Psoas muscle (tissue), 8 donors: ENCODE measurements around the gene FKBP6. TPM values are rescaled to one million over a fixed set of nuclear protein-coding genes. Genes with fewer than 3 reads are reported as not detected.
A peak's percentile ranks its signal among the peaks of the same experiment; 100 is the strongest.
"Not testable (repeated sequence)": the region's sequence is repeated elsewhere in the genome, so short reads cannot be mapped to it uniquely, and the experiment has no call there.

Experiments used
- ATAC-seq, 4 donors: fragments of 200-7000 bp; cut with Tn5 transposase; one replicate each; pipeline ENCODE4 v1.9.1; 2020; ENCODE audit warnings: moderate library complexity in 3 of 4, mild to moderate bottlenecking in 2 of 4
- DNase-seq, 2 donors: peaks; one replicate each; pipeline ENCODE4 v3.0.0-alpha.2; 2020
- H3K27ac ChIP-seq: fragments of 200-600 bp; one replicate; pipeline ENCODE4 v1.8.0; 2022
- H3K27me3 ChIP-seq, 3 donors: fragments of 200-600 bp in 1 of 3; one replicate each; pipeline versions ENCODE4 v1.6.1 to v1.8.0; 2013 to 2022; ENCODE audit warnings: low read length in 2 of 3, mild to moderate bottlenecking in 2 of 3, moderate library complexity in 1 of 3; ENCODE audit not compliant: insufficient read depth in 3 of 3
- H3K36me3 ChIP-seq, 2 donors: fragments of 200-600 bp in 1 of 2; one replicate each; pipeline versions ENCODE4 v1.6.1 to v1.8.0; 2013 to 2022; ENCODE audit warnings: low read depth in 1 of 2, mild to moderate bottlenecking in 1 of 2, moderate library complexity in 1 of 2; ENCODE audit not compliant: insufficient read depth in 1 of 2
- H3K4me1 ChIP-seq: fragments of 200-600 bp; one replicate; pipeline ENCODE4 v1.8.0; 2022
- H3K4me3 ChIP-seq: fragments of 200-600 bp; one replicate; pipeline ENCODE4 v1.8.0; 2022; ENCODE audit warnings: mild to moderate bottlenecking
- H3K9me3 ChIP-seq: fragments of 200-600 bp; one replicate; pipeline ENCODE4 v1.8.0; 2022
- WGBS, 3 donors: extraction: QIAGEN DNeasy Blood & Tissue Kit; methylation state at CpG; one replicate each; pipeline versions ENCODE4 v1.1.6 to v1.1.7; 2013; 5-methylcytosine and 5-hydroxymethylcytosine counted together
- intact Hi-C, 2 donors: fragments of 100-400 bp; cut with DNase I; formaldehyde crosslinking; loops; one replicate each; pipeline versions ENCODE4 v1.11.0 to v1.14.2; 2022
- polyA plus RNA-seq, 3 donors: library from polyadenylated mRNA; stranded (reverse); fragments of 200-250 nt; gene quantifications; one replicate each; pipeline ENCODE4 v1.2.3, GENCODE V29; 2013
- total RNA-seq, 4 donors: library from RNA; stranded (reverse); fragmentation: NEBNext Ultra II Directional in 2 of 4; extraction: Animal tissue kit (Norgen Biotek cat#: 25700) in 2 of 4; gene quantifications; one replicate each; pipeline versions ENCODE4 v1.2.1 to v1.2.4, GENCODE V29; 2021 to 2023
- TF ChIP-seq, protein P1 (sequence below): fragments of 200-600 bp; IDR thresholded peaks from one replicate; pipeline ENCODE4 v1.8.0; 2022; ENCODE audit warnings: antibody characterized with exemption
- donor health status: healthy with polysubstance abuse.
- donor health status: DM: no; HTN: no; CAD: no; lungs with moderate emphysema.
- donor health status: Bipolar disorder and iron deficiency.
- donor health status: healthy.
- donor health status: DM: yes; HTN: yes; CAD: no.
- donor health status: DM: no; HTN: no; CAD: no.
- donor health status: DM: no; HTN: no; CAD: no.
- donor health status: DM: yes; HTN: yes; CAD: no.

The FKBP6 gene
- total and polyA plus RNA-seq, 7 donors: not detected

- H3K4me3 ChIP-seq: peak overlapping the region; percentile 30
- H3K9me3 ChIP-seq, H3K27me3 ChIP-seq, intact Hi-C loops, H3K36me3 ChIP-seq, H3K27ac ChIP-seq, H3K4me1 ChIP-seq: not testable (repeated sequence)
- 19 to 25% (median 20%) methylated on average over 21 to 31 of the region's 31 CpGs for WGBS, 3 donors
- DNase-seq (peak; percentile 34 to 64), ATAC-seq (peak; percentile 60 to 79 (median 69))
- TF ChIP-seq, protein P1, sequence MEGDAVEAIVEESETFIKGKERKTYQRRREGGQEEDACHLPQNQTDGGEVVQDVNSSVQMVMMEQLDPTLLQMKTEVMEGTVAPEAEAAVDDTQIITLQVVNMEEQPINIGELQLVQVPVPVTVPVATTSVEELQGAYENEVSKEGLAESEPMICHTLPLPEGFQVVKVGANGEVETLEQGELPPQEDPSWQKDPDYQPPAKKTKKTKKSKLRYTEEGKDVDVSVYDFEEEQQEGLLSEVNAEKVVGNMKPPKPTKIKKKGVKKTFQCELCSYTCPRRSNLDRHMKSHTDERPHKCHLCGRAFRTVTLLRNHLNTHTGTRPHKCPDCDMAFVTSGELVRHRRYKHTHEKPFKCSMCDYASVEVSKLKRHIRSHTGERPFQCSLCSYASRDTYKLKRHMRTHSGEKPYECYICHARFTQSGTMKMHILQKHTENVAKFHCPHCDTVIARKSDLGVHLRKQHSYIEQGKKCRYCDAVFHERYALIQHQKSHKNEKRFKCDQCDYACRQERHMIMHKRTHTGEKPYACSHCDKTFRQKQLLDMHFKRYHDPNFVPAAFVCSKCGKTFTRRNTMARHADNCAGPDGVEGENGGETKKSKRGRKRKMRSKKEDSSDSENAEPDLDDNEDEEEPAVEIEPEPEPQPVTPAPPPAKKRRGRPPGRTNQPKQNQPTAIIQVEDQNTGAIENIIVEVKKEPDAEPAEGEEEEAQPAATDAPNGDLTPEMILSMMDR: peak; percentile 39
Measured at GRCh38 chr7:73324081-73324845, 3.7 kb upstream of the FKBP6 start.

DNA sequence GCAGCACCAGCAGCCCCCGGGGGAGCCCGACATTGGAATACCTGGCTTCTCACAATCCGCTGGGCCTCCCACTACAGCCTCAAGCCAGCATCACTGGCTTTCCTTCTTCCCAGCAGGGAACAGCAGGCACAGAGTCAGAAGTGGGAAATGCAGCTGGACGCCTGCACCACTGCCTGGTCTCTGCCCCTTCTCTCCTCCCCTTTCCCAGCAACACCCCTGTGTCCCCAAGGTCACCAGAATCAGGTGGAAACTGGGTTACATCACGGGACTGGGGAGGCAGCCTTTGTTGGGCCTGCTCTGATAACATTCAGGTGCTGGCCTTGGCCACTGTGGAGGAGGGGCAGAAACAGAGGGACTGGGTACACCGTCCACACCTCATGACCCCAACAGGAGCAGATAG is 2.5 kb upstream of the FKBP6 start:
- H3K4me1 ChIP-seq, H3K9me3 ChIP-seq, ATAC-seq, H3K27me3 ChIP-seq, H3K4me3 ChIP-seq, DNase-seq, H3K36me3 ChIP-seq, H3K27ac ChIP-seq, intact Hi-C loops: not testable (repeated sequence)
- 82 to 85% (median 84%) methylated on average over 6 of the region's 6 CpGs for WGBS, 3 donors

DNA sequence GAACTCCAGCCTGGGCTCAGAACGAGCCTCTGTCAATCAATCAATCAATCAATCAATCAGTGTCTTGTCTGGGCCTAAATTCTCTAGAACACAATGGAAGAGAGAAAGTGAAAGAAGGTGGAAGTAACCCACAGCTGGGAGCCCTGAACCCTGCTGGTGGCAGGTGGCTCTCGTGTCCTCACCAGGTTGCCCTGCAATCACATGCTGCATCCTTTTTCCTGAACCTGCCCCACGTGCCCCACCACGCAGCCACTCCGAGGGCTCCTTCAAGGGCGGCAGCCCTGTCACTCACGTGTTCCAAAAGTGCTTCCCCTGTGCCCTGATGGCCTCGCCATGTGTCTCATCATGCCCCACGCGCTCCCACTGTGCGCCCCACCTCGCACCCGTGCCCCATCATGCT is 512 bp upstream of the FKBP6 start:
- H3K27ac ChIP-seq, ATAC-seq, intact Hi-C loops, H3K36me3 ChIP-seq, H3K4me1 ChIP-seq, H3K27me3 ChIP-seq, H3K9me3 ChIP-seq, DNase-seq, H3K4me3 ChIP-seq: not testable (repeated sequence)
- WGBS, 3 donors: 82 to 93% (median 90%) methylated on average over 7 to 11 of the region's 13 CpGs

DNA sequence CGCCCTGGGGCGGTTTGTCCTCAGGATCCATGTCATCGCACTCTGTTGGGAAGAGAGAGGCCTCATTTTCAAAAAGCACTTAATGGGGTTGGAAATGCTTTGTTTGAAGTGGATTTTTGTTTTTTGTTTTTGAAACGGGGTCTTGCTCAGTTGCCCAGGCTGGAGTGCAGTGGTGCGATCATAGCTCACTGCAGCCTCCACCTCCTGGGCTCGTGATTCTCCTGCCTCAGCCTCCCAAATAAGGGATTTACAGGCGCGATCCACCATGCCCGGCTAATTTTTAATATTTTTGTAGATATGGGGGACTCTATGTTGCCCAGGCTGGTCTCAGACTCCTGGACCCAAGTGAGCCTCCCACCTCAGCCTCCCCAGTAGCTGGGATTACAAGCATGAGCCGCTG is 735 bp downstream of the FKBP6 start:
- no peak overlapping the region for H3K27ac ChIP-seq
- no peaks in the 10 kb centered on the region for H3K36me3 ChIP-seq
- no peaks in the 10 kb centered on the region for H3K27me3 ChIP-seq
- intact Hi-C loops: no loop called here
- no peak overlapping the region for H3K4me3 ChIP-seq
- no peak for ATAC-seq
- DNase-seq: no peak
- TF ChIP-seq, protein P1: no peak
- peaks cover 5% of the 10 kb centered on the region for H3K4me1 ChIP-seq
- 95 to 96% (median 96%) methylated on average over 10 of the region's 10 CpGs for WGBS, 3 donors
- no peaks in the 10 kb centered on the region for H3K9me3 ChIP-seq

- Histone ChIP-seq H3K27me3 (no peaks in the 10 kb centered on the region), H3K4me3 (no peak overlapping the region), H3K27ac (no peak overlapping the region), H3K36me3 (no peaks in the 10 kb centered on the region), H3K9me3 (no peaks in the 10 kb centered on the region), H3K4me1 (no peaks in the 10 kb centered on the region)
- 63 to 68% (median 65%) methylated on average over 11 of the region's 11 CpGs for WGBS, 3 donors
- TF ChIP-seq, protein P1: no peak
- ATAC-seq (no peak), DNase-seq (no peak)
- intact Hi-C loops: no loop called here
Measured at GRCh38 chr7:73329861-73330581, 2.1 kb downstream of the FKBP6 start.
